Mesenchymal stem cell (in vitro differentiated cells and primary cell): ENCODE results near the gene STK11IP.
A peak's percentile ranks its signal among the peaks of the same experiment; 100 is the strongest.

ENCODE experiments used
- DNase-seq: peaks from one replicate; pipeline ENCODE4 v3.0.0-alpha.2; 2013
- H2AFZ ChIP-seq: one replicate; pipeline ENCODE4 v1.6.1; 2013; ENCODE audit warnings: low read depth, mild to moderate bottlenecking, control low read depth, inconsistent platforms, low read length, moderate library complexity
- H2AK5ac ChIP-seq: 2 replicates; pipeline ENCODE4 v1.6.1; 2013; ENCODE audit warnings: low read length, moderate library complexity, mild to moderate bottlenecking, inconsistent platforms; ENCODE audit not compliant: severe bottlenecking
- H2BK120ac ChIP-seq: one replicate; pipeline ENCODE4 v1.6.1; 2013; ENCODE audit warnings: low read depth, mild to moderate bottlenecking, inconsistent platforms, low read length, moderate library complexity
- H2BK12ac ChIP-seq, 2 experiments: one replicate each; pipeline ENCODE4 v1.6.1; 2013; ENCODE audit warnings: inconsistent platforms in 2 of 2, low read length in 2 of 2, mild to moderate bottlenecking in 2 of 2, moderate library complexity in 2 of 2, control low read depth in 1 of 2
- H2BK15ac ChIP-seq: one replicate; pipeline ENCODE4 v1.6.1; 2013; ENCODE audit warnings: mild to moderate bottlenecking, low read depth, inconsistent platforms; ENCODE audit not compliant: poor library complexity, severe bottlenecking
- H2BK5ac ChIP-seq: 2 replicates; pipeline ENCODE4 v1.6.1; 2013; ENCODE audit warnings: low read depth, mild to moderate bottlenecking, low read length, control low read depth, inconsistent platforms; ENCODE audit not compliant: poor library complexity, severe bottlenecking
- H3K14ac ChIP-seq, 2 experiments: one replicate each; pipeline ENCODE4 v1.6.1; 2013; ENCODE audit warnings: inconsistent platforms in 2 of 2, low read length in 2 of 2, control low read depth in 1 of 2, mild to moderate bottlenecking in 1 of 2, moderate library complexity in 1 of 2
- H3K18ac ChIP-seq, 2 experiments: one replicate each; pipeline ENCODE4 v1.6.1; 2013; ENCODE audit warnings: inconsistent platforms in 2 of 2, low read length in 2 of 2, control low read depth in 1 of 2, low read depth in 1 of 2, mild to moderate bottlenecking in 1 of 2
- H3K23ac ChIP-seq, 2 experiments: one replicate each; pipeline ENCODE4 v1.6.1; 2013; ENCODE audit warnings: inconsistent platforms in 2 of 2, low read length in 2 of 2, mild to moderate bottlenecking in 2 of 2, moderate library complexity in 2 of 2, control low read depth in 1 of 2
- H3K27ac ChIP-seq: 2 replicates; pipeline ENCODE4 v1.5.1; 2013; ENCODE audit warnings: mild to moderate bottlenecking, moderate library complexity, low read length, control low read depth, inconsistent platforms; ENCODE audit not compliant: poor library complexity, severe bottlenecking
- H3K27me3 ChIP-seq, 2 experiments: 2 replicates each; pipeline versions ENCODE4 v1.6.1 to v1.7.0; 2013; ENCODE audit warnings: low read length in 2 of 2, mild to moderate bottlenecking in 2 of 2, moderate library complexity in 2 of 2, control low read depth in 1 of 2, inconsistent platforms in 1 of 2; ENCODE audit not compliant: control insufficient read depth in 1 of 2, insufficient read depth in 1 of 2
- H3K36me3 ChIP-seq, 2 experiments: 2 replicates each; pipeline versions ENCODE4 v1.6.1 to v1.7.0; 2013; ENCODE audit warnings: low read length in 2 of 2, control low read depth in 1 of 2, inconsistent platforms in 1 of 2, low read depth in 1 of 2, mild to moderate bottlenecking in 1 of 2; ENCODE audit not compliant: insufficient read depth in 2 of 2, control insufficient read depth in 1 of 2
- H3K4ac ChIP-seq, 2 experiments: one replicate each; pipeline ENCODE4 v1.6.1; 2013; ENCODE audit warnings: inconsistent platforms in 2 of 2, low read length in 2 of 2, mild to moderate bottlenecking in 2 of 2, moderate library complexity in 2 of 2, control low read depth in 1 of 2, low read depth in 1 of 2
- H3K4me1 ChIP-seq: 2 replicates; pipeline ENCODE4 v1.6.1; 2013; ENCODE audit warnings: low read depth, low read length, control low read depth; ENCODE audit not compliant: control insufficient read depth, insufficient read depth
- H3K4me2 ChIP-seq: 2 replicates; pipeline ENCODE4 v1.6.1; 2013; ENCODE audit warnings: low read length, mild to moderate bottlenecking, inconsistent platforms; ENCODE audit not compliant: poor library complexity, severe bottlenecking
- H3K4me3 ChIP-seq, 2 experiments: 2 replicates each; pipeline versions ENCODE4 v1.5.1 to v1.7.0; 2013; ENCODE audit warnings: low read length in 2 of 2, mild to moderate bottlenecking in 2 of 2, control low read depth in 1 of 2, low read depth in 1 of 2; ENCODE audit not compliant: insufficient read depth in 1 of 2
- H3K79me1 ChIP-seq: replicated peaks from 2 replicates; pipeline ENCODE4 v1.6.1; 2013; ENCODE audit warnings: mild to moderate bottlenecking, control low read depth, low read length, inconsistent platforms; ENCODE audit not compliant: poor library complexity, severe bottlenecking
- H3K9ac ChIP-seq: 2 replicates; pipeline ENCODE4 v1.7.0; 2013; ENCODE audit warnings: mild to moderate bottlenecking, low read length, moderate library complexity
- H3K9me3 ChIP-seq: 2 replicates; pipeline ENCODE4 v1.7.0; 2013; ENCODE audit warnings: mild to moderate bottlenecking, low read length; ENCODE audit not compliant: control insufficient read depth
- H4K8ac ChIP-seq: one replicate; pipeline ENCODE4 v1.6.1; 2013; ENCODE audit warnings: inconsistent platforms, mild to moderate bottlenecking, low read length, moderate library complexity
- H4K91ac ChIP-seq: one replicate; pipeline ENCODE4 v1.6.1; 2013; ENCODE audit warnings: mild to moderate bottlenecking, low read length, inconsistent platforms
- WGBS: methylation state at CpG from one replicate; pipeline ENCODE4 v1.1.7; 2013; ENCODE audit warnings: mixed read lengths; 5-methylcytosine and 5-hydroxymethylcytosine counted together

STK11IP gene

DNA sequence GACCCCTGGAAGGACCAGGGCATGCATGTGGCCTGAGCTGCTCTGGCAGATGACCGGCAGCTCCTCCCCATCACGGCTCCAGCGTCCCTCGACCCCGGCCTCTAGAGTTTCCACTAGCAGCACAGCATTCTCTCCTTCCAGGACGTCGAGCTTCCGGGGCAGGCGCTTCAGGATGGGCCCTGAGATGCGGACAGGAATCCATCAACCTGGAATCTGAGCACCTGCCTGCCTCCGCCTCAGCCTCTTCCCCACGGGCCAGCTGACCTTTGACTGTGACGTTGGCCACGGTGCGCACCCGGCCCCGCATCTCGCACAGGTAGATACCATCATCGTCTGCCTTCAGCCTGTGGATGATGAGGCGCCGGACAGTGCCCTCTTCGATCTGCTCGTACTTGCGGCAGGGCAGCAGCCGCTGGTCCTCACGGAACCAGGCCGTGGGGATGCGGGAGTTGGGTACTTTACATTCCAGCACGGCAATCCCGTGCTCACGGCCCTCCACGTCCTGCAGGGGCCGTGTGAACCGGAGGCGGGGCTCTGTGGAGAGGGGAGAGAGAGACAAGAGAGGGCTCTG is 29.8 kb upstream of the STK11IP start:
- Histone ChIP-seq H3K4me3 (no peak overlapping the region), H2BK120ac (no peak overlapping the region), H4K8ac (no peak overlapping the region), H3K36me3 (peaks cover 25 to 50% of the 10 kb centered on the region in 2 experiments), H2BK15ac (no peak overlapping the region), H3K23ac (no peak overlapping the region), H2BK12ac (no peak overlapping the region), H4K91ac (no peak overlapping the region), H3K27ac (no peak overlapping the region), H3K4me1 (peaks cover 20% of the 10 kb centered on the region), H3K9me3 (no peaks in the 10 kb centered on the region), H3K9ac (no peak overlapping the region), H3K4me2 (no peak overlapping the region), H3K18ac (no peak overlapping the region), H3K79me1 (peaks cover 15% of the 10 kb centered on the region), H3K4ac (no peak overlapping the region), H2BK5ac (no peak overlapping the region), H2AFZ (no peak overlapping the region), H3K27me3 (no peaks in the 10 kb centered on the region), H3K14ac (no peak overlapping the region), H2AK5ac (no peak overlapping the region)
- WGBS: 93% methylated on average over 35 of the region's 35 CpGs
- no peak for DNase-seq

DNA sequence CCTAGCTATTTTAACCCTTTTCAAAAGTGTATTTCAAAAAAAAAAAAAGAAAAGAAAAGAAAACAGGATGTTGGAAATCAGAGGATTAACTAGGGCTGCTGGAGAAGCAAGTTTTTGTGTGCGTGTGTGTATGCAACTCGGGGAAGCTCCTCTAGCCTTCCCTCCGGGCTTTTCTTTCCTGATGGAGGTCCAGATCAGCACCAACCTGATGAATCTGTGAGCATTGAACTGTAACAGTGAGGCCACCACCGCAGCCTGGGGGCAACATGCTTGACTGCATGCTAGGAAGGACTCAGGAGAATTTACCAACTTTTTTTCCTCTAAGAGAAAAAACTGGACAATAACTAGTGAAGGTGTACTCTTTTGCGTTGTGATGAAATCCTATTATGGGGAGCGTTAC is 28.6 kb upstream of the STK11IP start:
- no peak overlapping the region for H3K4me2 ChIP-seq
- no peak overlapping the region for H4K91ac ChIP-seq
- no peak overlapping the region for H2AK5ac ChIP-seq
- H3K23ac ChIP-seq: no peak overlapping the region
- no peak overlapping the region for H3K14ac ChIP-seq
- no peak overlapping the region for H2BK120ac ChIP-seq
- no peak for DNase-seq
- H3K9ac ChIP-seq: no peak overlapping the region
- H2BK15ac ChIP-seq: no peak overlapping the region
- peaks cover 15% of the 10 kb centered on the region for H3K79me1 ChIP-seq
- H3K27ac ChIP-seq: no peak overlapping the region
- peaks cover 21 to 40% of the 10 kb centered on the region in 2 experiments for H3K36me3 ChIP-seq
- H3K4me3 ChIP-seq: no peak overlapping the region
- no peak overlapping the region for H3K18ac ChIP-seq
- H3K9me3 ChIP-seq: no peaks in the 10 kb centered on the region
- no peak overlapping the region for H3K4ac ChIP-seq
- H2BK5ac ChIP-seq: no peak overlapping the region
- H3K4me1 ChIP-seq: peaks cover 20% of the 10 kb centered on the region
- H2AFZ ChIP-seq: no peak overlapping the region
- H4K8ac ChIP-seq: no peak overlapping the region
- 95% methylated on average over 5 of the region's 6 CpGs for WGBS
- no peaks in the 10 kb centered on the region for H3K27me3 ChIP-seq
- no peak overlapping the region for H2BK12ac ChIP-seq

DNA sequence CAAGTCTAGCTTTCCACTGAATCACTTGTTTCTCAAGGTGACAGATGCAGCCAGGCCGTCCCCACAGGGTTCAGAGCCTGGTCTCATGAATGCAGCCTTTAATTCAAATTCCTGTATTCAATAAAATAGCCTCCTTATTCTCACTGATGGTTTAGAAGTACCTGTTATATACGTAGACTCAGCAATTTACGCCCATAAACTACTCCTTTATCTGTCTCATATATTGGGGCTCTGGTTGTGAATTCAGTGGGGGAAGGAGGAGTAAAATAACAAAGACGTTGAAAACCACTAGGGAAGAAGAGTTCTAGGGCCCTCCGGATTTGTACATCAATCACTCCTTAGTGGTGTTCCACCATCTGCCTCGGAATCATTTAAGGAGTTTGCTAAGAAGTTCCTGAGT is 28.0 kb upstream of the STK11IP start:
- Histone ChIP-seq H2BK15ac (no peak overlapping the region), H3K27me3 (peaks cover 3% of the 10 kb centered on the region in 2 experiments)
- 75% methylated on average over 4 of the region's 6 CpGs for WGBS

DNA sequence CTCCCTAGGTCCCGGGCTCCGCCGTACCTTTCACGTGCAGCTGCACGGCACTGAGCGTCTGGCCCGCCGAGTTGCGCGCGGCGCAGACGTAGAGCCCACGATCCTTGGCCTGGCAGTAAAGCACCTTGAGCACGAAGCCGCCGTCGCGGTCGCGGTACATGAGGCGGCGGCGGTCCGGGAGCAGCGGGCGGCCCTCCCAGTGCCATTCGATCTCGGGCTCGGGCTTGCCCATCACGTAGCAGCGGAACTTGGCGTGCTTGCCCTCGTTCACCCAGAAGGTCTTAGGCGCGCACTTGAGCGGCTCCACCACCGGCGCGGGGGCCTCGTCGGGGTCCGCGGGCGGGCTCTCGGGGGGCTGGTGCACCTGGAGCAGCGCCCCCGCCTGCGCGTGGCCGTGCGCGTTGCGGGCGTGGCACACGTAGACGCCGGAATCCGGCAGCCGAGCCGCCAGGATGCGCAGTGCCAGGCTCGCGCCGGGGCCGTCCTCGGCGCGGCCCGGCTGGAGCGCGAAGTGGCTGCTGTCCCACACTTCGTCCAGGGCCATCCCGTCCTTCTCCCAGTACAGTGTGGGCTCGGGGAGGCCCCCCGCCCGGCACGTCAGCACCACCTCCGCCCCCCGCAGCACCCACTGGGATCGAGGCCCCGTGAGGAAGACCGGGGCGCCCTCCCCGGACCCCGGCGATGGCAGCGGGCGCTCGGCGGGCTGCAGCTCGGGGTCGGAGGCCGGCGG is 27.3 kb upstream of the STK11IP start:
- H3K4me2 ChIP-seq: peak overlapping the region; percentile 83
- no peak overlapping the region for H3K27ac ChIP-seq
- peak overlapping the region; percentile 95 for H4K8ac ChIP-seq
- H4K91ac ChIP-seq: peak overlapping the region; percentile 93
- H3K9me3 ChIP-seq: no peaks in the 10 kb centered on the region
- H3K27me3 ChIP-seq: peaks cover 8 to 10% of the 10 kb centered on the region in 2 experiments
- peak overlapping the region; percentile 89 to 92 for H3K4ac ChIP-seq
- peak overlapping the region; percentile 89 for H2BK15ac ChIP-seq
- DNase-seq: peak; percentile 38
- H3K79me1 ChIP-seq: peaks cover 15% of the 10 kb centered on the region
- H2BK120ac ChIP-seq: peak overlapping the region; percentile 69
- peak overlapping the region in 1 of 2 experiments; percentile 24 for H2BK12ac ChIP-seq
- H3K36me3 ChIP-seq: peaks cover 21 to 29% of the 10 kb centered on the region in 2 experiments
- peak overlapping the region; percentile 39 to 84 for H3K23ac ChIP-seq
- no peak overlapping the region for H2AK5ac ChIP-seq
- peak overlapping the region; percentile 83 for H2AFZ ChIP-seq
- WGBS: 17% methylated on average over 67 of the region's 95 CpGs
- peak overlapping the region; percentile 80 for H3K9ac ChIP-seq
- peak overlapping the region; percentile 90 to 96 for H3K18ac ChIP-seq
- peak overlapping the region; percentile 77 to 88 for H3K4me3 ChIP-seq
- H3K4me1 ChIP-seq: peaks cover 20% of the 10 kb centered on the region
- no peak overlapping the region for H2BK5ac ChIP-seq
- peak overlapping the region; percentile 17 to 96 for H3K14ac ChIP-seq

More for the DNA sequence above, 28.0 kb upstream of the STK11IP start:
- no peak overlapping the region for H3K18ac ChIP-seq
- H3K79me1 ChIP-seq: peaks cover 15% of the 10 kb centered on the region
- H3K4me3 ChIP-seq: peak overlapping the region in 1 of 2 experiments; percentile 77
- H3K23ac ChIP-seq: no peak overlapping the region
- no peak overlapping the region for H4K8ac ChIP-seq
- H2BK5ac ChIP-seq: no peak overlapping the region
- no peak overlapping the region for H3K14ac ChIP-seq
- H3K36me3 ChIP-seq: peaks cover 21 to 34% of the 10 kb centered on the region in 2 experiments
- H2AFZ ChIP-seq: no peak overlapping the region
- no peak overlapping the region for H3K27ac ChIP-seq
- H3K4me1 ChIP-seq: peaks cover 20% of the 10 kb centered on the region
- H2BK12ac ChIP-seq: no peak overlapping the region
- H3K4me2 ChIP-seq: peak overlapping the region; percentile 83
- H2BK120ac ChIP-seq: no peak overlapping the region
- no peak overlapping the region for H2AK5ac ChIP-seq
- H3K9ac ChIP-seq: peak overlapping the region; percentile 80
- no peak overlapping the region for H3K4ac ChIP-seq
- no peak overlapping the region for H4K91ac ChIP-seq
- no peak for DNase-seq
- no peaks in the 10 kb centered on the region for H3K9me3 ChIP-seq
